Caco-2 (cell line): Measurements from ENCODE around the gene VEPH1. TPM values are rescaled to one million over a fixed set of nuclear protein-coding genes. Genes with fewer than 3 reads are reported as not detected.

Experiments
- BruUV-seq: library from RNA; stranded (reverse); fragments of 400-500 nt; replicated peaks from 2 replicates; lab custom pipeline; 2021; lab: Mats Ljungman, UMichigan
- CTCF ChIA-PET: fragments of 300-600 bp; sonication (Branson Sonifier 250); formaldehyde crosslinking; loops from one replicate; lab custom pipeline; 2022; ENCODE audit warnings: antibody characterized with exemption; lab: Charles Lee
- POLR2A ChIA-PET: fragments of 300-600 bp; sonication (Branson Sonifier 250); formaldehyde crosslinking; loops from one replicate; lab custom pipeline; 2022; ENCODE audit warnings: antibody characterized with exemption; lab: Charles Lee
- DNase-seq, 2 experiments: peaks; one replicate each; pipeline versions ENCODE4 v3.0.0 to v3.0.0-alpha.2; 2020 to 2022
- H3K27me3 ChIP-seq: replicated peaks from 2 replicates; pipeline ENCODE4 v1.6.0; 2011; ENCODE audit warnings: low read length; ENCODE audit not compliant: control insufficient read depth, insufficient read depth
- H3K36me3 ChIP-seq: 2 replicates; pipeline ENCODE4 v1.5.1; 2011; ENCODE audit warnings: low read length; ENCODE audit not compliant: control insufficient read depth, insufficient read depth
- H3K4me1 ChIP-seq: fragments of 250-450 bp; sonication (Bioruptor Pico); 2 replicates; pipeline ENCODE4 v1.5.1; 2020; ENCODE audit warnings: mild to moderate bottlenecking
- H3K4me3 ChIP-seq: 2 replicates; pipeline ENCODE4 v1.5.1; 2011; ENCODE audit warnings: low read depth, mild to moderate bottlenecking, control low read depth, low read length
- H3K9me3 ChIP-seq: fragments of 250-450 bp; sonication (Bioruptor Pico); 2 replicates; pipeline ENCODE4 v1.5.1; 2020; ENCODE audit warnings: mild to moderate bottlenecking, moderate library complexity
- H3K27ac Mint-ChIP-seq: one replicate; pipeline ENCODE4 v1.8.0; 2022; ENCODE audit warnings: mixed read lengths; ENCODE audit not compliant: unreplicated experiment
- H3K27me3 Mint-ChIP-seq: one replicate; pipeline ENCODE4 v1.8.0; 2022; ENCODE audit warnings: mixed read lengths; ENCODE audit not compliant: insufficient read depth, unreplicated experiment
- H3K36me3 Mint-ChIP-seq: one replicate; pipeline ENCODE4 v1.8.0; 2022; ENCODE audit warnings: mild to moderate bottlenecking, mixed read lengths; ENCODE audit not compliant: insufficient read depth, unreplicated experiment
- H3K4me1 Mint-ChIP-seq: one replicate; pipeline ENCODE4 v1.8.0; 2022; ENCODE audit warnings: low read depth, mixed read lengths; ENCODE audit not compliant: unreplicated experiment
- H3K4me3 Mint-ChIP-seq: one replicate; pipeline ENCODE4 v1.8.0; 2022; ENCODE audit warnings: mild to moderate bottlenecking, moderate library complexity, mixed read lengths; ENCODE audit not compliant: unreplicated experiment
- H3K9me3 Mint-ChIP-seq: one replicate; pipeline ENCODE4 v1.8.0; 2022; ENCODE audit warnings: mixed read lengths; ENCODE audit not compliant: unreplicated experiment
- intact Hi-C: fragments of 100-400 bp; cut with micrococcal nuclease; formaldehyde crosslinking; loops from one replicate; pipeline ENCODE4 v1.10.0; 2022; ENCODE audit not compliant: unreplicated experiment
- total RNA-seq: library from RNA; stranded (reverse); gene quantifications from 2 replicates; pipeline ENCODE4 v1.2.3, GENCODE V29; 2022
- TF ChIP-seq, protein P1 (sequence below), 2 experiments: fragments of 200-600 bp in 1 of 2; IDR thresholded peaks; 1 replicate in 1 of 2; 2 replicates in 1 of 2; pipeline versions ENCODE4 v1.5.1 to v1.8.0; 2011 to 2022; ENCODE audit warnings: antibody characterized with exemption in 1 of 2, control low read depth in 1 of 2, inconsistent platforms in 1 of 2, low read depth in 1 of 2, low read length in 1 of 2, mild to moderate bottlenecking in 1 of 2, moderate library complexity in 1 of 2; ENCODE audit not compliant: insufficient read depth in 1 of 2, severe bottlenecking in 1 of 2, unreplicated experiment in 1 of 2

VEPH1 gene
- total RNA-seq, 1 experiment from 2014 or later = 12.0 TPM

DNA sequence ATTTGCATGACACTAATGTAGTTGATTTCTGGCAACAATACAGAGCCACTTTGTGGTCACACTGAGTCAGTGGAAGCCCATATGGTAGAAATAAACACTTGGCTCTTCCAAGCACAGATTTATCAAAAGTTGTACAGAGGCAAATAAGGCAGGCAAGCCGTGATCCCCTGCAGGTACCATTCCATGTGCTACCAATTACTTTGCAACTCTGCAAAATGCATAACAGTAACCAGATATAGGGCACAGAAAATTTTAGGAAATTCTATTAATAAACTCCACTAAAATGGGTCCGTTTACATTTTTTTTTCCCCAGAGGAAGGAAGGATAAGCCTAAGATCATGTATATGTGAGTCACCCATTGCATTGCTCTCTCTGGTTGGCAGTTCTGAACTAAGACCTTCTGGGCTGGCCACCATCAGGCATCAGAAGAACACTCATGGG lies 169.6 kb downstream of the VEPH1 start:
- no TSS peak for BruUV-seq
- POLR2A ChIA-PET = no interaction called here
- Histone ChIP-seq H3K27me3 (no peaks in the 10 kb centered on the region), H3K4me1 (0 out of 2 replicates have a peak, but pooled peaks cover 5% of the 10 kb centered on the region), H3K4me3 (no peak overlapping the region), H3K36me3 (no peaks in the 10 kb centered on the region), H3K9me3 (no peaks in the 10 kb centered on the region)
- Mint-ChIP-seq H3K4me1 (peaks cover 7% of the 10 kb centered on the region), H3K36me3 (no peaks in the 10 kb centered on the region), H3K4me3 (no peak overlapping the region), H3K9me3 (no peaks in the 10 kb centered on the region), H3K27me3 (peaks cover 2% of the 10 kb centered on the region), H3K27ac (no peak overlapping the region)
- TF ChIP-seq, protein P1, sequence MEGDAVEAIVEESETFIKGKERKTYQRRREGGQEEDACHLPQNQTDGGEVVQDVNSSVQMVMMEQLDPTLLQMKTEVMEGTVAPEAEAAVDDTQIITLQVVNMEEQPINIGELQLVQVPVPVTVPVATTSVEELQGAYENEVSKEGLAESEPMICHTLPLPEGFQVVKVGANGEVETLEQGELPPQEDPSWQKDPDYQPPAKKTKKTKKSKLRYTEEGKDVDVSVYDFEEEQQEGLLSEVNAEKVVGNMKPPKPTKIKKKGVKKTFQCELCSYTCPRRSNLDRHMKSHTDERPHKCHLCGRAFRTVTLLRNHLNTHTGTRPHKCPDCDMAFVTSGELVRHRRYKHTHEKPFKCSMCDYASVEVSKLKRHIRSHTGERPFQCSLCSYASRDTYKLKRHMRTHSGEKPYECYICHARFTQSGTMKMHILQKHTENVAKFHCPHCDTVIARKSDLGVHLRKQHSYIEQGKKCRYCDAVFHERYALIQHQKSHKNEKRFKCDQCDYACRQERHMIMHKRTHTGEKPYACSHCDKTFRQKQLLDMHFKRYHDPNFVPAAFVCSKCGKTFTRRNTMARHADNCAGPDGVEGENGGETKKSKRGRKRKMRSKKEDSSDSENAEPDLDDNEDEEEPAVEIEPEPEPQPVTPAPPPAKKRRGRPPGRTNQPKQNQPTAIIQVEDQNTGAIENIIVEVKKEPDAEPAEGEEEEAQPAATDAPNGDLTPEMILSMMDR (IDR thresholded peaks at IDR 0.05; ENCODE audit: insufficient read depth in 1 of 2, low read depth in 1 of 2, low read length in 1 of 2, severe bottlenecking in 1 of 2, unreplicated experiment in 1 of 2) = no peak
- CTCF ChIA-PET = no interaction called here
- intact Hi-C loops = no loop called here
- no peak for DNase-seq

DNA sequence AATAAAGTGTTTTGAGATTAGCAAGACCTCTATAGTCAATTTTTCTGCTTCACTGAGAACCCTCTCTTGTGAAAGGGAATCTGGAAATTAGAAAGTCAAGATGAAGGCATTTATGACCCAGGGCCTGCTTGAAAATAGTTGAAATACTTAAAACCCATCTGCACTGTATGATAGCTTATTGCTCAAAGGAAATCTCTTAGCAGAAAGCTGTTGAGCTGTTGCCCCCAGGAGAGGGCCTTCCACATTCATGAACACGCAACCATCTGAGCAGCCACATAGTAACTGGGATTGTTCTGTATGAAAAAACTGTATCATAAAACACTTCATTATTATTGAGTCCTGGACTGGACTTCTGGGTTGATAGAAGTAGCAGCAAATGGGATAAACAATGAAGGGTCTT lies 173.0 kb downstream of the VEPH1 start:
- no TSS peak for BruUV-seq
- H3K27me3 ChIP-seq = no peaks in the 10 kb centered on the region
- ChIA-PET CTCF (no interaction called here), POLR2A (interaction anchor here (0.6 kb wide), 1 partner anchor 14 kb away, joined by 3 read pairs; no protein-coding TSS in a partner anchor)
- Mint-ChIP-seq H3K4me3 (no peak overlapping the region), H3K27ac (no peak overlapping the region), H3K9me3 (no peaks in the 10 kb centered on the region), H3K4me1 (peaks cover 3% of the 10 kb centered on the region), H3K27me3 (peaks cover 2% of the 10 kb centered on the region), H3K36me3 (no peaks in the 10 kb centered on the region)
- TF ChIP-seq, protein P1 (IDR thresholded peaks at IDR 0.05; ENCODE audit: insufficient read depth in 1 of 2, low read depth in 1 of 2, low read length in 1 of 2, severe bottlenecking in 1 of 2, unreplicated experiment in 1 of 2) = no peak
- H3K9me3 ChIP-seq = no peaks in the 10 kb centered on the region
- H3K4me3 ChIP-seq = no peak overlapping the region
- no peaks in the 10 kb centered on the region for H3K4me1 ChIP-seq
- intact Hi-C loops = no loop called here
- H3K36me3 ChIP-seq = no peaks in the 10 kb centered on the region
- no peak for DNase-seq

DNA sequence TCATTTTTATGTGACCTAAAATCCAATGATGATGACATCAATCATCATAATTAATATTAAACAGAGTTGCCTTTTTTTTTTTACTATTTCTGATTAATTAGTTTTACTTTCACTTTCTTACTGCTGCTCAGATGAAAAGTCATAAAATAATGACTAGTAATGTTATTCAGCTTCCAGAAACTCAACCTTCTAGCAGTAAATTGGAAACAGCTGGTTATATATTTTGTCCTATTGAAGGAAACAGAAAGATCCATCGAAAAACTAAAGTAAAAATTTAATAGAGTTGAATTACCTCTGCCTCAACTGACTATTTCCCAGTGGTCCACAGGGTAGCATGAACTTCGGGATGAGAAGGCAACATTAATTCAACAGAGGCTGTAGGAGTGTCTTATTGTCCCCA lies 173.7 kb downstream of the VEPH1 start:
- Mint-ChIP-seq H3K27ac (no peak overlapping the region), H3K27me3 (peaks cover 2% of the 10 kb centered on the region), H3K9me3 (no peaks in the 10 kb centered on the region), H3K4me1 (no peaks in the 10 kb centered on the region), H3K36me3 (no peaks in the 10 kb centered on the region), H3K4me3 (no peak overlapping the region)
- CTCF ChIA-PET = no interaction called here
- H3K4me1 ChIP-seq = no peaks in the 10 kb centered on the region
- no peaks in the 10 kb centered on the region for H3K27me3 ChIP-seq
- DNase-seq = no peak
- POLR2A ChIA-PET = interaction anchor here (0.6 kb wide), 1 partner anchor 14 kb away, joined by 3 read pairs; no protein-coding TSS in a partner anchor
- BruUV-seq = no TSS peak
- H3K4me3 ChIP-seq = no peak overlapping the region
- no peaks in the 10 kb centered on the region for H3K9me3 ChIP-seq
- intact Hi-C loops = loop anchor here (10.0 kb wide), 1 partner anchor 115 kb away; no protein-coding TSS in a partner anchor
- TF ChIP-seq, protein P1 (IDR thresholded peaks at IDR 0.05; ENCODE audit: insufficient read depth in 1 of 2, low read depth in 1 of 2, low read length in 1 of 2, severe bottlenecking in 1 of 2, unreplicated experiment in 1 of 2) = no peak
- H3K36me3 ChIP-seq = no peaks in the 10 kb centered on the region
